ENCODE data around the gene RAD18.

RAD18 gene

DNA sequence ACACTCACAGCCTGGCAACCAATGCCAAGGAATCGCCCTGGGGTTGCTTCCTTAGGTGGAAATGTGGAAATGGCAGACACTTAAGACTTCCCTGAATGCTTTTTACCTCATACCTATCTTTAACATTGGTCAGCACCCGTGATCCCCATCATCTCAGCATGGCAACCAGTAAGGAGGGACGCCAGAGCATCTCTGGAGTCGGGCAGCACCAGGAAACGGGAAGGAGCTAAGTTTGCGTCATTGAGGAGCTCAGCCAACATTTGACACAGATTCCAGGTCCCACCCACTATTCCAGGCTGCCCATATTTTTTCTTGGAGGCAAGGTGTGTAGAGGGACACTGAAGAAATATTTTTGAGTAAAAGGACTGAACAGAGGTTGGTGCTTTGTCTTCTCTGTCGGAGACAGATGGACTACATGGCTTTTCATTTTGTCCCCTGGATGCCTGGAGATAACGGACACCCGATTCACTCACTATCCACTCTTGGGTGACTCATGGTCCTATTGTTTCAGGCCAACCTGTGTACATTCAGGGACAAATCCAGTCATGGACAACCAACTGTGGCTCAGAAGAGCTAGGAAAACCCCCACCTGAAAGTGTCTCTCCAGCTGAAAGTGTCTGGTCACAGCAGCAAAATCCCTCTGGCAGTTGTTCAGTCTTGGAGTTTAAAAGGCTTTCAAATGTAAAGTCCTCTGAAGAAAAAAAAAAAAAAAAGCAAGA lies 123.5 kb downstream of the RAD18 start:
- no peaks in the 10 kb centered on the region for H3K9me3 ChIP-seq (ENCODE audit: insufficient read depth, low read depth, low read length)
- H3K4me1 ChIP-seq (ENCODE audit: insufficient read depth, low read length, poor library complexity, severe bottlenecking): no peaks in the 10 kb centered on the region
- no peak overlapping the region for H2AFZ ChIP-seq (ENCODE audit: low read length)
- no peaks in the 10 kb centered on the region for H3K36me3 ChIP-seq (ENCODE audit: insufficient read depth, low read length)
- H3K9ac ChIP-seq (ENCODE audit: low read depth, low read length, poor library complexity, severe bottlenecking): no peak overlapping the region
- H3K79me2 ChIP-seq (ENCODE audit: insufficient read depth, low read length): no peaks in the 10 kb centered on the region
- no peaks in the 10 kb centered on the region for H3F3A ChIP-seq (ENCODE audit: low read depth)
- no peaks in the 10 kb centered on the region for H4K20me1 ChIP-seq (ENCODE audit: insufficient read depth, low read length, poor library complexity, severe bottlenecking)
- H3K27me3 ChIP-seq (ENCODE audit: insufficient read depth, low read length, poor library complexity, severe bottlenecking): no peaks in the 10 kb centered on the region
- no peak overlapping the region for H3K4me2 ChIP-seq (ENCODE audit: low read depth, low read length, poor library complexity, severe bottlenecking)
- no peak overlapping the region for H3K4me3 ChIP-seq (ENCODE audit: low read length, poor library complexity, severe bottlenecking)
- TF ChIP-seq EZH2phosphoT487 (IDR thresholded peaks at IDR 0.05; ENCODE audit: borderline replicate concordance): no peak
- TF ChIP-seq, protein P1, sequence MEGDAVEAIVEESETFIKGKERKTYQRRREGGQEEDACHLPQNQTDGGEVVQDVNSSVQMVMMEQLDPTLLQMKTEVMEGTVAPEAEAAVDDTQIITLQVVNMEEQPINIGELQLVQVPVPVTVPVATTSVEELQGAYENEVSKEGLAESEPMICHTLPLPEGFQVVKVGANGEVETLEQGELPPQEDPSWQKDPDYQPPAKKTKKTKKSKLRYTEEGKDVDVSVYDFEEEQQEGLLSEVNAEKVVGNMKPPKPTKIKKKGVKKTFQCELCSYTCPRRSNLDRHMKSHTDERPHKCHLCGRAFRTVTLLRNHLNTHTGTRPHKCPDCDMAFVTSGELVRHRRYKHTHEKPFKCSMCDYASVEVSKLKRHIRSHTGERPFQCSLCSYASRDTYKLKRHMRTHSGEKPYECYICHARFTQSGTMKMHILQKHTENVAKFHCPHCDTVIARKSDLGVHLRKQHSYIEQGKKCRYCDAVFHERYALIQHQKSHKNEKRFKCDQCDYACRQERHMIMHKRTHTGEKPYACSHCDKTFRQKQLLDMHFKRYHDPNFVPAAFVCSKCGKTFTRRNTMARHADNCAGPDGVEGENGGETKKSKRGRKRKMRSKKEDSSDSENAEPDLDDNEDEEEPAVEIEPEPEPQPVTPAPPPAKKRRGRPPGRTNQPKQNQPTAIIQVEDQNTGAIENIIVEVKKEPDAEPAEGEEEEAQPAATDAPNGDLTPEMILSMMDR (conservative IDR thresholded peaks at IDR 0.05; ENCODE audit: low read length): no peak
- H3K9me2 ChIP-seq (replicated peaks; ENCODE audit: low read depth, low read length): no peaks in the 10 kb centered on the region

- H3K9me2 ChIP-seq (replicated peaks; ENCODE audit: low read depth, low read length): no peaks in the 10 kb centered on the region
- no peaks in the 10 kb centered on the region for H3K27me3 ChIP-seq (ENCODE audit: insufficient read depth, low read length, poor library complexity, severe bottlenecking)
- no peaks in the 10 kb centered on the region for H3K9me3 ChIP-seq (ENCODE audit: insufficient read depth, low read depth, low read length)
- H3K9ac ChIP-seq (ENCODE audit: low read depth, low read length, poor library complexity, severe bottlenecking): no peak overlapping the region
- no peak overlapping the region for H3K4me2 ChIP-seq (ENCODE audit: low read depth, low read length, poor library complexity, severe bottlenecking)
- no peaks in the 10 kb centered on the region for H4K20me1 ChIP-seq (ENCODE audit: insufficient read depth, low read length, poor library complexity, severe bottlenecking)
- H3K79me2 ChIP-seq (ENCODE audit: insufficient read depth, low read length): no peaks in the 10 kb centered on the region
- no peaks in the 10 kb centered on the region for H3F3A ChIP-seq (ENCODE audit: low read depth)
- H2AFZ ChIP-seq (ENCODE audit: low read length): no peak overlapping the region
- no peak overlapping the region for H3K4me3 ChIP-seq (ENCODE audit: low read length, poor library complexity, severe bottlenecking)
- H3K4me1 ChIP-seq (ENCODE audit: insufficient read depth, low read length, poor library complexity, severe bottlenecking): no peaks in the 10 kb centered on the region
- TF ChIP-seq, protein P1 (conservative IDR thresholded peaks at IDR 0.05; ENCODE audit: low read length): no peak
- no peak for TF ChIP-seq EZH2phosphoT487 (IDR thresholded peaks at IDR 0.05; ENCODE audit: borderline replicate concordance)
- no peaks in the 10 kb centered on the region for H3K36me3 ChIP-seq (ENCODE audit: insufficient read depth, low read length)
Measured at GRCh38 chr3:8838765-8839423, 124.4 kb downstream of the RAD18 start.

GRCh38 chr3:8838234-8838633 lies 125.0 kb downstream of the RAD18 start:
- no peak overlapping the region for H3K9ac ChIP-seq (ENCODE audit: low read depth, low read length, poor library complexity, severe bottlenecking)
- no peaks in the 10 kb centered on the region for H3K27me3 ChIP-seq (ENCODE audit: insufficient read depth, low read length, poor library complexity, severe bottlenecking)
- H3F3A ChIP-seq (ENCODE audit: low read depth): no peaks in the 10 kb centered on the region
- H3K4me2 ChIP-seq (ENCODE audit: low read depth, low read length, poor library complexity, severe bottlenecking): no peak overlapping the region
- no peak overlapping the region for H2AFZ ChIP-seq (ENCODE audit: low read length)
- H3K79me2 ChIP-seq (ENCODE audit: insufficient read depth, low read length): no peaks in the 10 kb centered on the region
- no peaks in the 10 kb centered on the region for H3K9me3 ChIP-seq (ENCODE audit: insufficient read depth, low read depth, low read length)
- TF ChIP-seq, protein P1 (conservative IDR thresholded peaks at IDR 0.05; ENCODE audit: low read length): no peak
- TF ChIP-seq EZH2phosphoT487 (IDR thresholded peaks at IDR 0.05; ENCODE audit: borderline replicate concordance): no peak
- no peaks in the 10 kb centered on the region for H3K4me1 ChIP-seq (ENCODE audit: insufficient read depth, low read length, poor library complexity, severe bottlenecking)
- no peaks in the 10 kb centered on the region for H3K9me2 ChIP-seq (replicated peaks; ENCODE audit: low read depth, low read length)
- H3K4me3 ChIP-seq (ENCODE audit: low read length, poor library complexity, severe bottlenecking): no peak overlapping the region
- H3K36me3 ChIP-seq (ENCODE audit: insufficient read depth, low read length): no peaks in the 10 kb centered on the region
- no peaks in the 10 kb centered on the region for H4K20me1 ChIP-seq (ENCODE audit: insufficient read depth, low read length, poor library complexity, severe bottlenecking)
